ENCODE data around the gene KIF21A. TPM values are rescaled to one million over a fixed set of nuclear protein-coding genes. Genes with fewer than 3 reads are reported as not detected.

Gene KIF21A
- total RNA-seq, 1 donor from 2014 or later: 37.4 TPM

- FAIRE-seq: no peak
- TF ChIP-seq CTCF (IDR thresholded peaks at IDR 0.05; ENCODE audit: insufficient read depth, low read length, severe bottlenecking): no peak
- H3K27me3 ChIP-seq (ENCODE audit: control insufficient read depth, insufficient read depth, low read length): no peaks in the 10 kb centered on the region
- no peak for DNase-seq (ENCODE audit: low read depth)
- H3K36me3 ChIP-seq (ENCODE audit: control insufficient read depth, insufficient read depth, low read length): no peaks in the 10 kb centered on the region
- H3K4me3 ChIP-seq (ENCODE audit: low read depth, low read length): no peak overlapping the region
Measured at GRCh38 chr12:39365364-39366001, 77.4 kb downstream of the KIF21A start.

- DNase-seq (ENCODE audit: low read depth): peak; percentile 51
- no peak overlapping the region for H3K4me3 ChIP-seq (ENCODE audit: low read depth, low read length)
- no peaks in the 10 kb centered on the region for H3K36me3 ChIP-seq (ENCODE audit: control insufficient read depth, insufficient read depth, low read length)
Measured at GRCh38 chr12:39364196-39364595, 78.7 kb downstream of the KIF21A start.

GRCh38 chr12:39359645-39360044 lies 83.3 kb downstream of the KIF21A start:
- Histone ChIP-seq H3K4me3 (ENCODE audit: low read depth, low read length) (no peak overlapping the region), H3K36me3 (ENCODE audit: control insufficient read depth, insufficient read depth, low read length) (peaks cover 2% of the 10 kb centered on the region), H3K27me3 (ENCODE audit: control insufficient read depth, insufficient read depth, low read length) (no peaks in the 10 kb centered on the region)
- no peak for FAIRE-seq
- no peak for TF ChIP-seq CTCF (IDR thresholded peaks at IDR 0.05; ENCODE audit: insufficient read depth, low read length, severe bottlenecking)
- DNase-seq (ENCODE audit: low read depth): peak; percentile 7

More at GRCh38 chr12:39364196-39364595, 78.7 kb downstream of the KIF21A start:
- no peak for FAIRE-seq
- no peaks in the 10 kb centered on the region for H3K27me3 ChIP-seq (ENCODE audit: control insufficient read depth, insufficient read depth, low read length)
- TF ChIP-seq CTCF (IDR thresholded peaks at IDR 0.05; ENCODE audit: insufficient read depth, low read length, severe bottlenecking): no peak

GRCh38 chr12:39357041-39357440 lies 85.9 kb downstream of the KIF21A start:
- DNase-seq (ENCODE audit: low read depth) (no peak), FAIRE-seq (no peak)

GRCh38 chr12:39355841-39356240 lies 87.1 kb downstream of the KIF21A start:
- no peak for TF ChIP-seq CTCF (IDR thresholded peaks at IDR 0.05; ENCODE audit: insufficient read depth, low read length, severe bottlenecking)
- no peak overlapping the region for H3K4me3 ChIP-seq (ENCODE audit: low read depth, low read length)
- DNase-seq (ENCODE audit: low read depth) (no peak), FAIRE-seq (no peak)
- H3K36me3 ChIP-seq (ENCODE audit: control insufficient read depth, insufficient read depth, low read length): peaks cover 2% of the 10 kb centered on the region
- H3K27me3 ChIP-seq (ENCODE audit: control insufficient read depth, insufficient read depth, low read length): no peaks in the 10 kb centered on the region

More at GRCh38 chr12:39357041-39357440, 85.9 kb downstream of the KIF21A start:
- Histone ChIP-seq H3K36me3 (ENCODE audit: control insufficient read depth, insufficient read depth, low read length) (peaks cover 2% of the 10 kb centered on the region), H3K4me3 (ENCODE audit: low read depth, low read length) (no peak overlapping the region), H3K27me3 (ENCODE audit: control insufficient read depth, insufficient read depth, low read length) (no peaks in the 10 kb centered on the region)
- TF ChIP-seq CTCF (IDR thresholded peaks at IDR 0.05; ENCODE audit: insufficient read depth, low read length, severe bottlenecking): no peak

GRCh38 chr12:39354955-39355354 lies 88.0 kb downstream of the KIF21A start:
- TF ChIP-seq CTCF (IDR thresholded peaks at IDR 0.05; ENCODE audit: insufficient read depth, low read length, severe bottlenecking): no peak
- peaks cover 2% of the 10 kb centered on the region for H3K36me3 ChIP-seq (ENCODE audit: control insufficient read depth, insufficient read depth, low read length)
- H3K4me3 ChIP-seq (ENCODE audit: low read depth, low read length): no peak overlapping the region
- DNase-seq (ENCODE audit: low read depth) (peak; percentile 27), FAIRE-seq (no peak)
- no peaks in the 10 kb centered on the region for H3K27me3 ChIP-seq (ENCODE audit: control insufficient read depth, insufficient read depth, low read length)

All from bronchial epithelial cell (primary cell).